Activated CD4-positive, alpha-beta T cell treated with anti-CD3 and anti-CD28 coated beads, Interleukin-2, amount 50 U/mL, for 4 hours (primary cell): ENCODE measurements around the gene TIMP2.
"Not testable (repeated sequence)": the region's sequence is repeated elsewhere in the genome, so short reads cannot be mapped to it uniquely, and the experiment has no call there.

Source experiments
- DNase-seq, 2 experiments: peaks; one replicate each; pipeline ENCODE4 v3.0.0-alpha.2; 2020

TIMP2 gene

DNA sequence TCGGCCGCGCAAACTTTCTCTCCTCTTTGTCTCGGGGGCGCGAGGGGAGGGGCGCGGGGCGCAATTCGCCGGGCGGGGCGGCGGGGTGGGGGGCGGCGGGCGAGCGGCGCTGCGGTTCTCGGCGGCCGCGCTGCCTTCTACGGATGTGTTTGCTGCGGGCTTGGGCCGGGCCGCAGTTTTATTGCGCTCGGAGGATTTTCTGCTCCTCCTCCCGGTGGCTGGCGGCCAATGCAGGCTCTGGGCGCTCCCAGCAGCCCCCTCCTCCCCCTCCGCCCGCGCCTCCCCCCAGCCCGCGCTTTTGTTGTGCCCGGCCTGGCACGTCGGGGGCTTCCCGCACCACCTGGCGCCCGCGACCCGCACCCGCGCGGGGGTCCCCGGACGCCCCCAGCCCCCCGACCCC is at the start of gene TIMP2:
TSS of gene TIMP2 (minus strand) at position 154 of the 400 bp plus-strand sequence. CDS start 299 bp downstream, outside the sequence.
- peak; percentile 57 to 60 for DNase-seq

GRCh38 chr17:78973792-78974520 is 48.8 kb upstream of the TIMP2 start:
- no peak for DNase-seq

- no peak for DNase-seq
Measured at GRCh38 chr17:78973196-78973595, 48.0 kb upstream of the TIMP2 start.

- DNase-seq = no peak
Measured at GRCh38 chr17:78972507-78973105, 47.4 kb upstream of the TIMP2 start.

- DNase-seq = no peak
Measured at GRCh38 chr17:78971756-78972506, 46.7 kb upstream of the TIMP2 start.

GRCh38 chr17:78970834-78971755 is 45.9 kb upstream of the TIMP2 start:
- DNase-seq = peak; percentile 77 to 80

- no peak for DNase-seq
Measured at GRCh38 chr17:78969865-78970264, 44.7 kb upstream of the TIMP2 start.

DNA sequence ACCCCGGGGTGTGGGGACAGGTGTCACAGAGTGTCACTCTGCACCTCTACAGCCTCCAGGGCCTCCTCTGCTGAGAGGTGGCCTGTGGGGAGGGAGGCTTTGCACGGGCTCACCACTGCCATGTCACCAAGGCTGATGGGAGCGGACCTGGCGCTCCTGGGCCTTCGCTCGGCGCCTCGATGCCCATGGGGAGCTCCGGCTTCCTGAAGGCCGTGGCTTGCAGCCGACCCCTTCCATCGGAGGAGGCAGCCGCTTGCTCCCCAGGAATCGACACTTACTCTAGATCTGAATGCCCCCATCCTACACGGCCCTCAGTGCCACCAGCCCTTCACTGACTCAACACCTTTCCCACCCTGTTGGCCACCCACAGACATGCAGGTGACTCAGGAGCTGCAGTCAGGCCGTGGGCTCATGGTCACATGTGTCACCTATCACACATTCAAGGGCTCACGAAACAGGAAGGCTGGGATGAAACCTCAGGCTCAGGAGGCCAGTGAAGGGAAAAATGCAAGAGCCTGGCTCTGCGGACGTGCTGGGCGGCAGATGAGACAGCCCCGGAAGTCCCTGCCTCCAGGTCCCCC is 42.7 kb upstream of the TIMP2 start:
- no peak for DNase-seq

DNA sequence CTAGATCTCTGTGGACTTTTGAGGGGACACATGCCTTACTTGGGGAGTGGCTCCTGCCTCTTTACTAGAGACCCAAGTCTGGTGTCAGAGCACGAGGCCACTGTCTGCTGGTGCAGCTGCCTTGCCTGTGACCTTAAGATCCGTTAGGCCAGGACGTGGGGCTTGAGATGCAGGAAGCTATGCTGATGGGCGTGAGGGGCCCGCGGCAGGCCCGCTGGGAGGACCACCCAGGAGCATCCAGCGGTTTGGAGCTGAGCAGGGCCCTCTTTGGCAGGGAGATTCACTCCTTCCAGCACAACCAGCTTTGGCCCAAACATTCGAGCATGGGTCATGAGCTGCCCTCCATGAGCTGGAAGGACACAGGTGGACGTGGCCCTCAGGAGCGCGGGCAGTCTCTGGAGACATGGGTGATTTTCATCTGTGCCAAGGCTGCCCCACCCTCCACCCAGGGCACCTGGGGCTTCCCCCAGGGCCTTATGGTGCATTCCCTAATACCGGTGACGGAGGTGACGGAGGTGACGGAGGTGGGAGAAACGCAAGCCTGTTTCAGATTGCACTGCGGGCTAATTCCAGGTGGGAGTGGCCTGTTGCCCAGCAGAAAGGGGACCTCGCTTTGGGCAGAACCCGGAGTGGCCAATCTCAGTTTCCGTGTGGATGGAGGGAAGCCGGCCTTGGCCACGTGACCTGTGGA is 41.9 kb upstream of the TIMP2 start:
- no peak for DNase-seq

DNA sequence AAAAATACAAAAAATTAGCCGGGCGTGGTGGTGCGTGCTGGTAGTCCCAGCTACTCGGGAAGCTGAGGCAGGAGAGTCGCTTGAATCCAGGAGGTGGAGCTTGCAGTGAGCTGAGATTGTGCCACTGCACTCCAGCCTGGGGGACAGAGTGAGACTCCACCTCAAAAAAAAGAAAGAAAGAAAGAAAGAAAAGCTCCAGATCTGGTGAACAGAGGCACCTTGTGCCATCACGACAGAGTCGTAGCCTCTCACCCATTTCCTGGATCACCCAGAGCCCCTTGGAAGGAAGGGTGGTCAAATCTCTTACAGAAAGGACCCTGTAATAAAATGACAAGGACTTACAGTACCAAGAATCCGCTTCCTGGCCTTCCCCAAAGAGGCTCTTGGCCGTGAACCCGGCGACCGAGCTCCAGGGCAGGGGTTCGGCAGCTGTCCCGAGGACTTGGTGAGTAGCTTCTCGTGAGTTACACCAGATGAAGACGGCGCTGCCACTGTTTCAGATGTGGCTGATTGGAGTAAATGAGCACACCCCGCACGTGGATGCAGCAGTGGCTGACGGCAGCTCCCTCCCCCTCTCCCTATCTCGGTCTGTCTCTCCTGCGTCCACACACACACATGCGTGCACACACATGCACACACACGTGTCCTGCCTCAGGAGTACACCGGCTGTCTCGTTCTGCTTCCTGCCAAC is 41.1 kb upstream of the TIMP2 start:
- no peak for DNase-seq

- no peak for DNase-seq
Measured at GRCh38 chr17:78965491-78965924, 40.3 kb upstream of the TIMP2 start.

DNA sequence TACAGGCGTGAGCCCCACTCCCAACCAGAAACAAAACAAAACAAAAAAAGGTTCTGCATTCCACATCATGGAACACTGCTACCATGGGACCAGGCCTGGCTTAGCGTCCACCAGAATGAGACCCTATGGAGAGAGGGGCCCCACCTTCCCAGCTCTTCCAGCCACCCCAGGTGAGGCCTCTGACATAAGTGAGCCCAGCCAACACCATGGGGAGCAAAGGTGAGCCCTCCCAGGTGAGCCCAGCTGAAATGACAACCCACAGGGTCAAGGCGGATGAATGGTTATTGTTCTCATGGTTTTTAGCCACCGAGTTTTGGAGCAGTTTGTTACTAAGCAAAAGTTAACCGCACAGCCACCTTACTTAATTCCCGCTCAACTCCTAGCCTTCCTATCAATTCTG is 38.2 kb upstream of the TIMP2 start:
- DNase-seq = no peak

DNA sequence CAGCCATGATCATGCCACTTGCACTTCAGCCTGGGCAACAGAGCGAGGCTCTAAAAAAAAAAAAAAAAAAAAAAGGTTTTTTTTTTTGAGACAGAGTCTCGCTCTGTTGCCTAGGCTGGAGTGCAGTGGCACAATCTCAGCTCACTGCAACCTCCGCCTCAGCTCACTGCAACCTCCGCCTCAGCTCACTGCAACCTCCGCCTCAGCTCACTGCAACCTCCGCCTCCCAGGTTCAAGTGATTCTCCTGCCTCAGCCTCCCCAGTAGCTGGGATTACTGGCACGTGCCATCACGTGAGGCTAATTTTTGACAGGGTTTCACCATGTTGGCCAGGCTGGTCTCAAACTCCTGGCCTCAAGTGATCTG is 37.8 kb upstream of the TIMP2 start:
- DNase-seq = not testable (repeated sequence)

DNA sequence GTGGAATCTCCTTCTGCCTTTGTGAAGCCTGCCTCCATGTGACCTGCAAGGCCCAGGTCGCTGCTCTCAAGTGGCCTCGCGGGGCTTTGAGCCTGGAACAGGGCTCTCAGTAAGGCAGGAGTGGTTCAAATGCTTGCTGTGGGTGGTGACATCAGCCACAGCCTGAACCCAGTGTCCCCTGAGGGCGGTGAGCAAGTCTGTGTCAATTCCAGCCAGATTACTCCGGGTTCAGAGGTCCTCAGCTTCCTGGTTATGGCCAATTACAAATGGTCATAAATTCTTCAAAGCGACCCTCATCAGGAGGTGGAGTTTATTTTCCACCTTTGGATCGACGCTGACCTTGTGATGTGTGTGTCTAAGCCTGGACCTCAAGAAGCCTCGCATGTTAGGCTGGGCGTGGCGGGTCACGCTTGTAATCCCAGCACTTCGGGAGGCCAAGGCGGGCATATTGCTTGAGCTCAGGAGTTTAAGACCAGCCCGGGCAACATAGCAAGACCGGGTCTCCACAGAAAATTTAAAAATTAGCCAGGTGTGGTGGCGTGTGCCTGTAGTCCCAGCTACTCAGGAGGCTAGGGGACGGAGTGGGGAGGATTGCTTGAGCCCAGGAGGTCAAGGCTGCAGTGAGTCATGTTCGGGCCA is 37.3 kb upstream of the TIMP2 start:
- DNase-seq = no peak

DNA sequence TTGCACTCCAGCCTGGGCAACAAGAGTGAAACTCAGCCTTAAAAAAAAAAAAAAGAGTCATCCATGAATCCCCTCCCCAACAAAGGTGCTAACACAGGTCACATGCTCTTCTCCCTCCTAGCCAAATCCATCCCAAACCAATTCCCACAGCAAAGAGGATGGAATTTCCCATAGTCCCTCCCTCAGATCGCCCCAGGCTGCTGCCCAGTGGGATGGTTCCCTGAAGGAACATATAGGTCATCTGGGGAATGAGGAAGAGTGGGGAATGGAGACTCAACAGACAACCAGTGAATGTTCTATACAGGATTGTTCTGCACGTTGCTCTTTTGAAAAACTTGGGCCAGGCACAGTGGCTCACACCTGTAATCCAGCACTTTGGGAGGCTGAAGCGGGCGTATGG is 36.4 kb upstream of the TIMP2 start:
- no peak for DNase-seq

GRCh38 chr17:78960928-78961327 is 35.7 kb upstream of the TIMP2 start:
- DNase-seq = no peak

DNA sequence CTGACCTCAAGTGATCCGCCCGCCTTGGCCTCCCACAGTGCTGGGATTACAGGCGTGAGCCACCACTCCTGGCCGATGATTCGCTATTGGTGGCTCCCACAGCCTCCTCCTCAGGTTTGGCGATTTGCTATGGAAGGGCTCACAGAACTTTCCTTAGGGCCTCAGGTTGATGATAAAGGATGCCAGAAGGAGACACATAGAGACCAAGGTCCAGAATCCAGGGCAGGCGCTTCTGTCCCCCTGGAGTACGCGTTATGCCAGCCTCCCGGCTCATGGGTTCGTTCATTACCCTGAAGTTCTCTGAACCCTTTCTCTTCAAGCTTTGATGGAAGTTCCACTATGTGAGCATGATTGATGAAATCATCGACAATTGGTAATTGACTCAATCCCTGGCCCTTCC is 34.6 kb upstream of the TIMP2 start:
- no peak for DNase-seq

GRCh38 chr17:78958641-78959127 is 33.5 kb upstream of the TIMP2 start:
- DNase-seq = no peak

DNA sequence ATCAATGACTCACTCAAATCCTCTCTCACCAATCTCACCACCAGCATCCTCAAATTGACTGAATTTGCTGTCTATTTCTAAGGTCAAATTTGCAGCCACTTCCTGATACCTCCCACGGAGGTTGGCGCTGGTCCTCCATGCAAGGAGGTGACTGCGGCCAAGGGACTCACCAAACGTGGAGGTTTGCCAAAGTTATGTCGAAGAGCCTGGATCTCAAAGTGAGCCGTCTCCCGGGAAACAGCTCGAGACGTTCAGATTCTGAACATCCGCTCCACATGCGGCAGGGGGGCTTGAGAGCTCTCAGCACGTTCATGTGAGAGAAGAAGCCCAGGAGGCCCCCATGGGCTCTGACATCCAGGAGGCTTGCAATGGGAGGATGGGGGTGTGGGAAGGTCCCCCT is 31.9 kb upstream of the TIMP2 start:
- DNase-seq = no peak

GRCh38 chr17:78956254-78956653 is 31.1 kb upstream of the TIMP2 start:
- no peak for DNase-seq

GRCh38 chr17:78954684-78955083 is 29.5 kb upstream of the TIMP2 start:
- no peak for DNase-seq
